CD14-positive monocyte (primary cell): ENCODE results near the gene PKHD1. TPM values are rescaled to one million over a fixed set of nuclear protein-coding genes. Genes with fewer than 3 reads are reported as not detected.

Experiments used
- DNase-seq, 3 donors: peaks; one replicate each; pipeline ENCODE4 v3.0.0-alpha.2; 2011 to 2022
- H2AFZ ChIP-seq: 2 replicates; pipeline ENCODE4 v1.6.0; 2012; ENCODE audit warnings: mild to moderate bottlenecking, low read depth, low read length, inconsistent platforms; ENCODE audit not compliant: insufficient read depth, poor library complexity, severe bottlenecking
- H3K27ac ChIP-seq, 2 donors: 1 replicate in 1 of 2; 2 replicates in 1 of 2; pipeline ENCODE4 v1.5.1; 2012 to 2013; ENCODE audit warnings: low read length in 2 of 2, control low read depth in 1 of 2, inconsistent platforms in 1 of 2, low read depth in 1 of 2, mild to moderate bottlenecking in 1 of 2
- H3K27me3 ChIP-seq, 2 donors: one replicate each; pipeline versions ENCODE4 v1.6.0 to v1.6.1; 2011 to 2013; ENCODE audit warnings: low read length in 2 of 2; ENCODE audit not compliant: control insufficient read depth in 2 of 2, insufficient read depth in 2 of 2
- H3K36me3 ChIP-seq, 2 donors: replicated peaks in 1 of 2; 1 replicate in 1 of 2; 2 replicates in 1 of 2; pipeline versions ENCODE4 v1.5.1 to v1.6.1; 2012 to 2013; ENCODE audit warnings: low read length in 2 of 2, control low read depth in 1 of 2, inconsistent platforms in 1 of 2, mild to moderate bottlenecking in 1 of 2; ENCODE audit not compliant: insufficient read depth in 2 of 2, control insufficient read depth in 1 of 2
- H3K4me1 ChIP-seq, 2 donors: 1 replicate in 1 of 2; 2 replicates in 1 of 2; pipeline versions ENCODE4 v1.5.1 to v1.6.1; 2012 to 2013; ENCODE audit warnings: low read length in 2 of 2, control low read depth in 1 of 2, inconsistent platforms in 1 of 2, mild to moderate bottlenecking in 1 of 2, moderate library complexity in 1 of 2; ENCODE audit not compliant: insufficient read depth in 2 of 2, control insufficient read depth in 1 of 2
- H3K4me2 ChIP-seq: replicated peaks from 2 replicates; pipeline ENCODE3; 2012; ENCODE audit warnings: low read length, moderate library complexity, mild to moderate bottlenecking; ENCODE audit not compliant: poor library complexity, severe bottlenecking; ENCODE audit errors: extremely low read depth
- H3K4me3 ChIP-seq, 3 experiments: fragments of 200-600 bp in 1 of 3; sonication (generic) in 1 of 3; replicated peaks in 1 of 3; 1 replicate in 2 of 3; 2 replicates in 1 of 3; pipeline ENCODE4 v1.5.1; 2011 to 2013; ENCODE audit warnings: low read length in 3 of 3, mild to moderate bottlenecking in 3 of 3, control low read depth in 2 of 3, low read depth in 2 of 3, inconsistent platforms in 1 of 3, moderate library complexity in 1 of 3
- H3K79me2 ChIP-seq: 2 replicates; pipeline ENCODE4 v1.6.0; 2012; ENCODE audit warnings: mild to moderate bottlenecking, control low read depth, inconsistent platforms, low read length, moderate library complexity; ENCODE audit not compliant: insufficient read depth
- H3K9ac ChIP-seq: 2 replicates; pipeline ENCODE4 v1.6.0; 2017; ENCODE audit warnings: low read length, mild to moderate bottlenecking; ENCODE audit not compliant: insufficient read depth, poor library complexity, severe bottlenecking
- H3K9me3 ChIP-seq, 2 donors: replicated peaks in 1 of 2; 1 replicate in 1 of 2; 2 replicates in 1 of 2; pipeline versions ENCODE4 v1.5.1 to v1.6.1; 2012 to 2013; ENCODE audit warnings: low read length in 2 of 2, control low read depth in 1 of 2; ENCODE audit not compliant: control insufficient read depth in 1 of 2, insufficient read depth in 1 of 2
- H4K20me1 ChIP-seq: 2 replicates; pipeline ENCODE4 v1.6.0; 2012; ENCODE audit warnings: mild to moderate bottlenecking, low read length, control low read depth, moderate library complexity; ENCODE audit not compliant: insufficient read depth
- H3K27ac Mint-ChIP-seq, 7 donors: one replicate each; pipeline ENCODE4 v1.8.0; 2020; ENCODE audit warnings: mild to moderate bottlenecking in 7 of 7, mixed read lengths in 7 of 7, moderate library complexity in 6 of 7, inconsistent platforms in 2 of 7
- H3K27me3 Mint-ChIP-seq, 3 donors: one replicate each; pipeline ENCODE4 v1.8.0; 2021 to 2022; ENCODE audit warnings: low read depth in 3 of 3, mild to moderate bottlenecking in 3 of 3, mixed read lengths in 3 of 3, moderate library complexity in 3 of 3, inconsistent platforms in 1 of 3
- H3K36me3 Mint-ChIP-seq, 2 donors: one replicate each; pipeline ENCODE4 v1.8.0; 2020; ENCODE audit warnings: mixed read lengths in 2 of 2, inconsistent platforms in 1 of 2, mild to moderate bottlenecking in 1 of 2
- H3K4me1 Mint-ChIP-seq: one replicate; pipeline ENCODE4 v1.8.0; 2020; ENCODE audit warnings: mild to moderate bottlenecking, mixed read lengths
- H3K4me3 Mint-ChIP-seq, 2 donors: one replicate each; pipeline ENCODE4 v1.8.0; 2020; ENCODE audit warnings: mild to moderate bottlenecking in 2 of 2, mixed read lengths in 2 of 2, moderate library complexity in 1 of 2
- H3K9me3 Mint-ChIP-seq, 7 donors: one replicate each; pipeline ENCODE4 v1.8.0; 2020 to 2022; ENCODE audit warnings: mixed read lengths in 7 of 7, mild to moderate bottlenecking in 6 of 7, moderate library complexity in 6 of 7, inconsistent platforms in 2 of 7
- CTCF ChIP-seq: fragments of 200-600 bp; IDR thresholded peaks from one replicate; pipeline ENCODE4 v1.8.0; 2022; ENCODE audit warnings: antibody characterized with exemption, mild to moderate bottlenecking
- intact Hi-C, 2 donors: fragments of 100-400 bp; cut with micrococcal nuclease; formaldehyde crosslinking; loops; one replicate each; pipeline versions ENCODE4 v1.15.0 to v1.15.1; 2023
- polyA plus RNA-seq, 3 donors: library from polyadenylated mRNA; depleted of rRNA in 1 of 3; unstranded in 2 of 3; stranded (reverse) in 1 of 3; fragments of 300-500 nt in 2 of 3; fragments of >200 nt in 1 of 3; fragmentation: Illumina TruSeq in 2 of 3; gene quantifications; 1 replicate in 2 of 3; 2 replicates in 1 of 3; pipeline ENCODE4 v1.2.3, GENCODE V29; 2012 to 2021

The PKHD1 gene
- polyA plus RNA-seq, 3 donors: not detected

GRCh38 chr6:51775942-51776860 lies 311.2 kb downstream of the PKHD1 start:
- H3K4me1 ChIP-seq: no peaks in the 10 kb centered on the region
- Mint-ChIP-seq H3K27me3 (peaks cover 0 to 3% (median 0%) of the 10 kb centered on the region in 3 donors), H3K4me1 (no peaks in the 10 kb centered on the region), H3K27ac (no peak overlapping the region), H3K4me3 (no peak overlapping the region), H3K9me3 (no peaks in the 10 kb centered on the region), H3K36me3 (no peaks in the 10 kb centered on the region)
- no peaks in the 10 kb centered on the region for H3K27me3 ChIP-seq
- H3K9ac ChIP-seq: no peak overlapping the region
- H3K9me3 ChIP-seq: no peaks in the 10 kb centered on the region
- DNase-seq: no peak
- no peaks in the 10 kb centered on the region for H3K36me3 ChIP-seq
- no peak overlapping the region for H3K27ac ChIP-seq
- no peak for TF ChIP-seq CTCF
- H3K4me3 ChIP-seq: no peak overlapping the region
- intact Hi-C loops: no loop called here
- H4K20me1 ChIP-seq: no peaks in the 10 kb centered on the region
- H3K4me2 ChIP-seq: no peak overlapping the region
- H2AFZ ChIP-seq: no peak overlapping the region
- no peaks in the 10 kb centered on the region for H3K79me2 ChIP-seq

- no peak overlapping the region for H3K4me3 Mint-ChIP-seq
- peaks cover 0 to 3% (median 2%) of the 10 kb centered on the region in 3 donors for H3K27me3 Mint-ChIP-seq
Measured at GRCh38 chr6:51768087-51768486, 319.3 kb downstream of the PKHD1 start.

More at GRCh38 chr6:51768087-51768486, 319.3 kb downstream of the PKHD1 start:
- Histone ChIP-seq H3K9me3 (no peaks in the 10 kb centered on the region), H3K36me3 (no peaks in the 10 kb centered on the region), H3K4me3 (no peak overlapping the region), H3K27me3 (no peaks in the 10 kb centered on the region), H3K79me2 (no peaks in the 10 kb centered on the region), H3K9ac (no peak overlapping the region), H3K27ac (no peak overlapping the region), H3K4me1 (no peaks in the 10 kb centered on the region), H4K20me1 (no peaks in the 10 kb centered on the region), H3K4me2 (no peak overlapping the region), H2AFZ (no peak overlapping the region)
- no peaks in the 10 kb centered on the region for H3K4me1 Mint-ChIP-seq
- no peak for TF ChIP-seq CTCF
- H3K9me3 Mint-ChIP-seq: peaks cover 0 to 7% (median 4%) of the 10 kb centered on the region in 7 donors
- H3K36me3 Mint-ChIP-seq: no peaks in the 10 kb centered on the region
- intact Hi-C loops: no loop called here
- DNase-seq: no peak
- no peak overlapping the region for H3K27ac Mint-ChIP-seq
